ENCODE data around the gene ST6GALNAC1. TPM values are rescaled to one million over a fixed set of nuclear protein-coding genes. Genes with fewer than 3 reads are reported as not detected.

Gene ST6GALNAC1
- total RNA-seq, 1 donor from 2014 or later = 3.1 TPM

- H3K27me3 ChIP-seq (ENCODE audit: low read depth) = no peaks in the 10 kb centered on the region
- TF ChIP-seq CTCF (IDR thresholded peaks at IDR 0.05; ENCODE audit: borderline replicate concordance) = no peak
- intact Hi-C loops (cut with micrococcal nuclease) = loop anchor here (10.0 kb wide), 2 partner anchors 46 to 154 kb away; partner anchors contain the start of genes JMJD6 and METTL23
- H3K9me3 ChIP-seq (replicated peaks) = no peaks in the 10 kb centered on the region
- H3K4me3 ChIP-seq = no peak overlapping the region
- DNase-seq = no peak
- peak overlapping the region; percentile 4 for H3K27ac ChIP-seq (replicated peaks)
- H3K36me3 ChIP-seq = peaks cover 44% of the 10 kb centered on the region
- peaks cover 27% of the 10 kb centered on the region for H3K4me1 ChIP-seq
Measured at GRCh38 chr17:76678330-76678729, 34.8 kb upstream of the ST6GALNAC1 start.

DNA sequence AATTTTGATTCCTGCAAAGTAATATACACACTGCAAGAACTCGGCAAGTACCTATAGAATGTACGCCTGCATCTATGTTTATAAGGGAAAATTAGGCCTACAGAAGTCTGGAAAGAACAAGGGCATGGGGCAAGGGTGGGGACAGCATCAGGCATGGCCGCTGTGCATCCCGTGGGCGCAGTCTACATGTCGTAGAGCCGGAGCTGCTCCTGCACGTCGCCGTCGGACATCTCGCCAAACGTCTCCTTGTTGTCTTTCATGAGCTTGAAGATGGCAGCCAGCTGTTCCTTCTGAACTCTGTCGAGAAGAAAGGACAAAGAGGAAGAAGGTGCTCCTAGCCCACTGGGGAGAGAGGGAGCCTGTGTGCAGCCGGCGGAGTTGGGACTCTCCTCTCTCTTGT lies 33.8 kb upstream of the ST6GALNAC1 start:
- H3K9me3 ChIP-seq (replicated peaks) = no peaks in the 10 kb centered on the region
- no peaks in the 10 kb centered on the region for H3K27me3 ChIP-seq (ENCODE audit: low read depth)
- TF ChIP-seq CTCF (IDR thresholded peaks at IDR 0.05; ENCODE audit: borderline replicate concordance) = no peak
- H3K27ac ChIP-seq (replicated peaks) = peak overlapping the region; percentile 4
- DNase-seq = no peak
- peaks cover 35% of the 10 kb centered on the region for H3K36me3 ChIP-seq
- H3K4me3 ChIP-seq = no peak overlapping the region
- intact Hi-C loops (cut with micrococcal nuclease) = loop anchor here (10.0 kb wide), 2 partner anchors 47 to 153 kb away; partner anchors contain the start of genes JMJD6 and METTL23
- peaks cover 24% of the 10 kb centered on the region for H3K4me1 ChIP-seq

- peak overlapping the region; percentile 4 for H3K27ac ChIP-seq (replicated peaks)
- no peaks in the 10 kb centered on the region for H3K9me3 ChIP-seq (replicated peaks)
- peaks cover 33% of the 10 kb centered on the region for H3K36me3 ChIP-seq
- no peaks in the 10 kb centered on the region for H3K27me3 ChIP-seq (ENCODE audit: low read depth)
- DNase-seq = no peak
- no peak for TF ChIP-seq CTCF (IDR thresholded peaks at IDR 0.05; ENCODE audit: borderline replicate concordance)
- H3K4me1 ChIP-seq = peaks cover 22% of the 10 kb centered on the region
- H3K4me3 ChIP-seq = no peak overlapping the region
- intact Hi-C loops (cut with micrococcal nuclease) = loop anchor here (10.0 kb wide), 2 partner anchors 48 to 152 kb away; partner anchors contain the start of genes JMJD6 and METTL23
Measured at GRCh38 chr17:76676629-76677028, 33.1 kb upstream of the ST6GALNAC1 start.

- H3K36me3 ChIP-seq = peaks cover 30% of the 10 kb centered on the region
- H3K27ac ChIP-seq (replicated peaks) = no peak overlapping the region
- no peak overlapping the region for H3K4me3 ChIP-seq
- H3K9me3 ChIP-seq (replicated peaks) = no peaks in the 10 kb centered on the region
- no peak for TF ChIP-seq CTCF (IDR thresholded peaks at IDR 0.05; ENCODE audit: borderline replicate concordance)
- intact Hi-C loops (cut with micrococcal nuclease) = loop anchor here (10.0 kb wide), 2 partner anchors 49 to 151 kb away; partner anchors contain the start of genes JMJD6 and METTL23
- H3K4me1 ChIP-seq = peaks cover 19% of the 10 kb centered on the region
- H3K27me3 ChIP-seq (ENCODE audit: low read depth) = no peaks in the 10 kb centered on the region
- DNase-seq = no peak
Measured at GRCh38 chr17:76675648-76676047, 32.1 kb upstream of the ST6GALNAC1 start.

DNA sequence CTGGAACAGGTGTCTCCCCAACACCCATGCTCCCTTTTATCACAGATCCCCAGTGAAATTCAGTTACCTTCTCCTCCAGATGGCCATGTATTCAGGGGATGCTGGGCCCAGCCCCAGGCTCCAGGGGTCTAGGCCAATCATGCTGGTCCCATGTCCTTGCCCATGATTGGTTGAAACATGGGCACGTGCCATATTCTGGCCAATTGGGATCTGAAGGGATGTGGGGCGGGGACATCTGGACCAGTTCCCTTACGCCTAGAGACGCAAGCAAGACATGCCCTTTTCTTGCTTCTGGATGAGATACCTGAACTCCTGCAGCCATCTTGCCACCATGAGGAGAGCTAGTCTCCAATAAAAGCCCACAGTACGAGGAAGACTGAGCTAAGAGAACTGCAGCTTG lies 31.0 kb upstream of the ST6GALNAC1 start:
- Histone ChIP-seq H3K9me3 (replicated peaks) (no peaks in the 10 kb centered on the region), H3K4me1 (peaks cover 26% of the 10 kb centered on the region), H3K27ac (replicated peaks) (no peak overlapping the region), H3K27me3 (ENCODE audit: low read depth) (no peaks in the 10 kb centered on the region), H3K36me3 (peaks cover 24% of the 10 kb centered on the region), H3K4me3 (no peak overlapping the region)
- no peak for DNase-seq
- intact Hi-C loops (cut with micrococcal nuclease) = loop anchor here (10.0 kb wide), 2 partner anchors 50 to 150 kb away; partner anchors contain the start of genes JMJD6 and METTL23
- no peak for TF ChIP-seq CTCF (IDR thresholded peaks at IDR 0.05; ENCODE audit: borderline replicate concordance)
